ENCODE measurements around the gene SLC4A4. TPM values are rescaled to one million over a fixed set of nuclear protein-coding genes. Genes with fewer than 3 reads are reported as not detected.

The SLC4A4 gene
- total RNA-seq, 1 donor from 2014 or later = 37.7 TPM

GRCh38 chr4:71333960-71334359 lies 4.9 kb upstream of the SLC4A4 start:
- Mint-ChIP-seq H3K36me3 (ENCODE audit: unreplicated experiment) (peaks cover 10% of the 10 kb centered on the region), H3K27ac (ENCODE audit: unreplicated experiment) (no peak overlapping the region), H3K4me3 (ENCODE audit: unreplicated experiment) (no peak overlapping the region), H3K4me1 (ENCODE audit: unreplicated experiment) (peaks cover 7% of the 10 kb centered on the region), H3K9me3 (ENCODE audit: unreplicated experiment) (peaks cover 13% of the 10 kb centered on the region), H3K27me3 (ENCODE audit: unreplicated experiment) (peaks cover 10% of the 10 kb centered on the region)
- no peak for DNase-seq (ENCODE audit: extremely low spot score, unreplicated experiment)
- TF ChIP-seq CTCF (IDR thresholded peaks at IDR 0.05) = no peak

- Mint-ChIP-seq H3K27ac (ENCODE audit: unreplicated experiment) (no peak overlapping the region), H3K4me3 (ENCODE audit: unreplicated experiment) (no peak overlapping the region), H3K4me1 (ENCODE audit: unreplicated experiment) (peaks cover 8% of the 10 kb centered on the region), H3K36me3 (ENCODE audit: unreplicated experiment) (peaks cover 10% of the 10 kb centered on the region), H3K9me3 (ENCODE audit: unreplicated experiment) (peaks cover 13% of the 10 kb centered on the region), H3K27me3 (ENCODE audit: unreplicated experiment) (peaks cover 10% of the 10 kb centered on the region)
- no peak for DNase-seq (ENCODE audit: extremely low spot score, unreplicated experiment)
- TF ChIP-seq CTCF (IDR thresholded peaks at IDR 0.05) = no peak
Observed at GRCh38 chr4:71334465-71334882, 4.3 kb upstream of the SLC4A4 start.

GRCh38 chr4:71343670-71344466 lies 5.0 kb downstream of the SLC4A4 start:
- no peak for DNase-seq (ENCODE audit: extremely low spot score, unreplicated experiment)
- no peak overlapping the region for H3K27ac Mint-ChIP-seq (ENCODE audit: unreplicated experiment)
- H3K4me3 Mint-ChIP-seq (ENCODE audit: unreplicated experiment) = no peak overlapping the region
- H3K4me1 Mint-ChIP-seq (ENCODE audit: unreplicated experiment) = peaks cover 3% of the 10 kb centered on the region
- TF ChIP-seq CTCF (IDR thresholded peaks at IDR 0.05) = no peak
- peaks cover 14% of the 10 kb centered on the region for H3K27me3 Mint-ChIP-seq (ENCODE audit: unreplicated experiment)
- H3K9me3 Mint-ChIP-seq (ENCODE audit: unreplicated experiment) = no peaks in the 10 kb centered on the region
- peaks cover 13% of the 10 kb centered on the region for H3K36me3 Mint-ChIP-seq (ENCODE audit: unreplicated experiment)

- no peak overlapping the region for H3K4me3 Mint-ChIP-seq (ENCODE audit: unreplicated experiment)
- no peaks in the 10 kb centered on the region for H3K9me3 Mint-ChIP-seq (ENCODE audit: unreplicated experiment)
- DNase-seq (ENCODE audit: extremely low spot score, unreplicated experiment) = no peak
- no peak overlapping the region for H3K27ac Mint-ChIP-seq (ENCODE audit: unreplicated experiment)
- TF ChIP-seq CTCF (IDR thresholded peaks at IDR 0.05) = no peak
- peaks cover 17% of the 10 kb centered on the region for H3K27me3 Mint-ChIP-seq (ENCODE audit: unreplicated experiment)
- peaks cover 1% of the 10 kb centered on the region for H3K4me1 Mint-ChIP-seq (ENCODE audit: unreplicated experiment)
- H3K36me3 Mint-ChIP-seq (ENCODE audit: unreplicated experiment) = peaks cover 24% of the 10 kb centered on the region
Observed at GRCh38 chr4:71346710-71347109, 7.9 kb downstream of the SLC4A4 start.

- H3K4me3 Mint-ChIP-seq (ENCODE audit: unreplicated experiment) = no peak overlapping the region
- H3K36me3 Mint-ChIP-seq (ENCODE audit: unreplicated experiment) = peaks cover 26% of the 10 kb centered on the region
- H3K27ac Mint-ChIP-seq (ENCODE audit: unreplicated experiment) = no peak overlapping the region
- H3K9me3 Mint-ChIP-seq (ENCODE audit: unreplicated experiment) = no peaks in the 10 kb centered on the region
- TF ChIP-seq CTCF (IDR thresholded peaks at IDR 0.05) = no peak
- H3K4me1 Mint-ChIP-seq (ENCODE audit: unreplicated experiment) = peaks cover 1% of the 10 kb centered on the region
- H3K27me3 Mint-ChIP-seq (ENCODE audit: unreplicated experiment) = peaks cover 20% of the 10 kb centered on the region
- no peak for DNase-seq (ENCODE audit: extremely low spot score, unreplicated experiment)
Observed at GRCh38 chr4:71348586-71348985, 9.8 kb downstream of the SLC4A4 start.
